Measurements from ENCODE around the gene PRIMA1.

The PRIMA1 gene

DNA sequence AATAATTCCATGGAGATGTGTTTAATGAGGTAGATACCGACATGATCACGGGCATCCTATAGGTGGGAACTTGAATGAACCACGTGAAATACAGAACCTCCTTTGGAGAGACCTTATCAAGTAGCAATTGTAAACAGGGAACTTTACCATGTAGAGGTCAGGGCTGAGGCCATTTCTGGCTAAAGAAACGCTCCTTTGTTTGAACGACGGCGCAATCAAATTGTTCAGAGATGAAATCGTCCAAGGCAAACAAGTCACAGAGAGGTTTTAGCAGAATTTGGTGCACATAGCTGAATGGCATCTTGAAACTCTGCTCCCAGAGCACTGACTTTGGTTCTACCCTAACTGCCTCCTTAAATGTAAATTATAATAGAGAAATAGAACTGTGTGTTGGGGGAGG, 9.8 kb downstream of the PRIMA1 start:
- no peaks in the 10 kb centered on the region for H3K9me3 ChIP-seq (ENCODE audit: severe bottlenecking)
- no peaks in the 10 kb centered on the region for H3K27me3 ChIP-seq (ENCODE audit: insufficient read depth, low read depth, severe bottlenecking)
- no peak for DNase-seq
- H3K27ac ChIP-seq = no peak overlapping the region
- peaks cover 9% of the 10 kb centered on the region for H3K36me3 ChIP-seq
- TF ChIP-seq, protein P1, sequence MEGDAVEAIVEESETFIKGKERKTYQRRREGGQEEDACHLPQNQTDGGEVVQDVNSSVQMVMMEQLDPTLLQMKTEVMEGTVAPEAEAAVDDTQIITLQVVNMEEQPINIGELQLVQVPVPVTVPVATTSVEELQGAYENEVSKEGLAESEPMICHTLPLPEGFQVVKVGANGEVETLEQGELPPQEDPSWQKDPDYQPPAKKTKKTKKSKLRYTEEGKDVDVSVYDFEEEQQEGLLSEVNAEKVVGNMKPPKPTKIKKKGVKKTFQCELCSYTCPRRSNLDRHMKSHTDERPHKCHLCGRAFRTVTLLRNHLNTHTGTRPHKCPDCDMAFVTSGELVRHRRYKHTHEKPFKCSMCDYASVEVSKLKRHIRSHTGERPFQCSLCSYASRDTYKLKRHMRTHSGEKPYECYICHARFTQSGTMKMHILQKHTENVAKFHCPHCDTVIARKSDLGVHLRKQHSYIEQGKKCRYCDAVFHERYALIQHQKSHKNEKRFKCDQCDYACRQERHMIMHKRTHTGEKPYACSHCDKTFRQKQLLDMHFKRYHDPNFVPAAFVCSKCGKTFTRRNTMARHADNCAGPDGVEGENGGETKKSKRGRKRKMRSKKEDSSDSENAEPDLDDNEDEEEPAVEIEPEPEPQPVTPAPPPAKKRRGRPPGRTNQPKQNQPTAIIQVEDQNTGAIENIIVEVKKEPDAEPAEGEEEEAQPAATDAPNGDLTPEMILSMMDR (IDR thresholded peaks at IDR 0.05; ENCODE audit: low read depth, low read length) = no peak
- H3K4me3 ChIP-seq (ENCODE audit: low read depth, low read length) = no peak overlapping the region

DNA sequence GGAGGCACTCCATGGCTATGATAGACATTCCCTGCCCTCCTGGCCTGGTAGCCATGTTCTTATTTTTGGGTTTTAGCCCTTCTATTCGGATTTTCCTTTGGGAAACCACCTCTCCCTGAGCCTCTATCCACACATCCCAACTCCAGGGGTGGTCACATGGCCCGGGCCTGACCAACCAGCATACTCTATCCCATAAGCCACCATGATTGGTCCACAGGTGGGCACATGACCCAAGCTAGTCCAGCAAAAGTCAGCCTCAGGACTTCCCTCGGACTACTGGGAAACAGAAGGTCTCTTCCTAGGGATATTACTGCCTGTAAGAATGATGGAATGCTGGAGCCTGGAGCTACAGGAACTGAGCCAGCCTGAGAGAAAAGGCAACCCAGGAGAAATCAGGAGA, 12.5 kb downstream of the PRIMA1 start:
- Histone ChIP-seq H3K4me3 (ENCODE audit: low read depth, low read length) (no peak overlapping the region), H3K36me3 (peaks cover 14% of the 10 kb centered on the region), H3K27me3 (ENCODE audit: insufficient read depth, low read depth, severe bottlenecking) (no peaks in the 10 kb centered on the region), H3K27ac (no peak overlapping the region), H3K9me3 (ENCODE audit: severe bottlenecking) (no peaks in the 10 kb centered on the region)
- DNase-seq = no peak
- TF ChIP-seq, protein P1 (IDR thresholded peaks at IDR 0.05; ENCODE audit: low read depth, low read length) = no peak

DNA sequence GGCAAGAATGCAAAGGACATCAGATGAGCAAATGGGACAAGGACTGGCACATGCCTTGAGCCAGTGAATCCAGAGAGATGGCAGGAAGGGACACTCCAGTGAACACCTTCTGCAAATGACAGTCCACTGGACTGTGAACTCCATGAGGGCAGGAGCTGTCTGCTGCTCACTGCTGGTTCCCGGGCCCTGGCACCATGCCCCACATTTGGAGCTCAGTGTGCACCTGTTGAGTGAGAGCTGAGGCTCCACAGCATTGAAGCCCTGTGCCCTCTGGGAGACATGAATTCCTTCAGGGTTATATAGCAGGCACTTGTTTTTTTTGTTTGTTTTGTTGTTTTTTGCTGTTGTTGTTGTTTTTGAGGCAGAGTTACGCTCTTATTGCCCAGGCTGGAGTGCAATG, 13.1 kb downstream of the PRIMA1 start:
- Histone ChIP-seq H3K27me3 (ENCODE audit: insufficient read depth, low read depth, severe bottlenecking) (no peaks in the 10 kb centered on the region), H3K27ac (no peak overlapping the region), H3K4me3 (ENCODE audit: low read depth, low read length) (no peak overlapping the region), H3K9me3 (ENCODE audit: severe bottlenecking) (no peaks in the 10 kb centered on the region), H3K36me3 (peaks cover 14% of the 10 kb centered on the region)
- no peak for DNase-seq
- TF ChIP-seq, protein P1 (IDR thresholded peaks at IDR 0.05; ENCODE audit: low read depth, low read length) = no peak

DNA sequence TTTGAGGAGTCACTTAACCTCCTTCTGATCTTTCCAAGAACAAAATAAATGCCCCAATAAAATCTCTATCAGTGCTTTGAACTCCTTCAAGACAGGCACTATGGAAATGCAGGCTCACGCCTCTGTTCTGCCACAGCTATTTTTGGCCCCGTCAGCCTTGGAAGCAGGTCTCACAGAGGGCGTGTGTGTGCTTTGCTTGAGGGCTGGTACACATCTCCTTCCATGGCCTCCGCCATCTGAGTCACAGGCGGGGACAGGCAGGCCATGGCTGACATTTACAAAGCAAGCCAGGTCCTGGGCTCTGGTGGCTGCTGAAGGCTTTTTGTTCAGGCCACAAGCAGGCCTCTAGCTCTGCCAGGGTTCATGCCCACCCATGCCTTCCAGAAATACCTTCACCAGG, 16.0 kb downstream of the PRIMA1 start:
- H3K9me3 ChIP-seq (ENCODE audit: severe bottlenecking) = no peaks in the 10 kb centered on the region
- no peak overlapping the region for H3K27ac ChIP-seq
- TF ChIP-seq, protein P1 (IDR thresholded peaks at IDR 0.05; ENCODE audit: low read depth, low read length) = no peak
- H3K36me3 ChIP-seq = peaks cover 5% of the 10 kb centered on the region
- no peak for DNase-seq
- no peak overlapping the region for H3K4me3 ChIP-seq (ENCODE audit: low read depth, low read length)
- H3K27me3 ChIP-seq (ENCODE audit: insufficient read depth, low read depth, severe bottlenecking) = no peaks in the 10 kb centered on the region

DNA sequence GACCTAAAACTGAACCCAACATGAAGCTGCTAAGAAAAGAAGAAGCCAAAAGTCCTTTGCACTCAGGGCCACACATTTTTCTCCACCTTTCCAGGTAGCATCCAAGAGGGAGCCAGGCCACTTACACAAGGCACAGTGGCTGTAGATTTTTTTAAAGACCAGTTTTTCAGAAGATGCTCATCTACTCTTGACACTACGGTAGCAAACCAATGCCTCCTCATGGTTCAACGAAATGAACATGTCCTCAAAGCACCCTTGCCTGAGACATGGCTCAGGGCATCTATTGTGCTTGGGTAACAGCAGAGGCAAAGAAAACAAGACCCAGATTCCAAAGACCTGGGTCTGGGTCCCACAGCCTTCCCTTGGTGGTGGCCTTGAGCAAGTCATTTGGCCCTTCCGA, 22.3 kb downstream of the PRIMA1 start:
- Histone ChIP-seq H3K27me3 (ENCODE audit: insufficient read depth, low read depth, severe bottlenecking) (no peaks in the 10 kb centered on the region), H3K4me3 (ENCODE audit: low read depth, low read length) (no peak overlapping the region), H3K27ac (no peak overlapping the region), H3K9me3 (ENCODE audit: severe bottlenecking) (no peaks in the 10 kb centered on the region), H3K36me3 (no peaks in the 10 kb centered on the region)
- TF ChIP-seq, protein P1 (IDR thresholded peaks at IDR 0.05; ENCODE audit: low read depth, low read length) = no peak
- no peak for DNase-seq

DNA sequence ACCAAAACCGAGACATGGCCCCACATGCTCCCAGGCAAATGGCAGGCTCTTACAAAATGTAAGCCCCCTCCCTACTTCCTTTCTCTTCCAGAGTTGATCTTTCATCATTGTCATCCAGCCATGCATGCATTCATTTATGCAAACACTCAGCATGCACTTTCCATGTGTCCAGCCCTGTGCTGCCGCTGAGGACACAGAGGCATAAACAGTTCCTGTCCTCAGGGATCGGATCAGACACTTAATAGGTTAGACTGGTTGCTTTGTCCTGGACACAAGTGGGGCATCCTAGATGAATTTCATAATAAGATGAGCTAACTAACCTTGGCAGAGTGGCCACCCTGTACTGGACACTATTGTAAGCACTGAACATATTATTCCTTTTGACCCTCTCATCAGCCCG, 23.1 kb downstream of the PRIMA1 start:
- no peak for DNase-seq

More for the DNA sequence above, 23.1 kb downstream of the PRIMA1 start:
- H3K27me3 ChIP-seq (ENCODE audit: insufficient read depth, low read depth, severe bottlenecking) = no peaks in the 10 kb centered on the region
- H3K27ac ChIP-seq = no peak overlapping the region
- H3K9me3 ChIP-seq (ENCODE audit: severe bottlenecking) = no peaks in the 10 kb centered on the region
- TF ChIP-seq, protein P1 (IDR thresholded peaks at IDR 0.05; ENCODE audit: low read depth, low read length) = no peak
- H3K36me3 ChIP-seq = no peaks in the 10 kb centered on the region; the same call in 1 of the 2 replicates
- no peak overlapping the region for H3K4me3 ChIP-seq (ENCODE audit: low read depth, low read length)
